Lower lobe of right lung (tissue), 2 donors: ENCODE measurements around the gene EIF4G2. TPM values are rescaled to one million over a fixed set of nuclear protein-coding genes. Genes with fewer than 3 reads are reported as not detected.

ENCODE experiments used
- ATAC-seq, 2 donors: fragments of 200-7000 bp; cut with Tn5 transposase; one replicate each; pipeline ENCODE4 v1.9.1; 2020 to 2022; ENCODE audit warnings: mild to moderate bottlenecking in 2 of 2, moderate library complexity in 2 of 2
- DNase-seq: peaks from one replicate; pipeline ENCODE4 v3.0.0-alpha.2; 2020
- H3K27ac ChIP-seq: fragments of 200-600 bp; one replicate; pipeline ENCODE4 v1.8.0; 2022
- H3K27me3 ChIP-seq: fragments of 200-600 bp; one replicate; pipeline ENCODE4 v1.8.0; 2022; ENCODE audit warnings: low read depth
- H3K36me3 ChIP-seq: fragments of 200-600 bp; one replicate; pipeline ENCODE4 v1.8.0; 2022; ENCODE audit warnings: mild to moderate bottlenecking
- H3K4me1 ChIP-seq: fragments of 200-600 bp; one replicate; pipeline ENCODE4 v1.8.0; 2022
- H3K4me3 ChIP-seq: fragments of 200-600 bp; one replicate; pipeline ENCODE4 v1.8.0; 2022; ENCODE audit warnings: mild to moderate bottlenecking
- H3K9me3 ChIP-seq: fragments of 200-600 bp; one replicate; pipeline ENCODE4 v1.8.0; 2022
- intact Hi-C: fragments of 100-400 bp; cut with DNase I; formaldehyde crosslinking; loops from one replicate; pipeline ENCODE4 v1.11.0; 2022
- total RNA-seq: library from RNA; stranded (reverse); fragmentation: NEBNext Ultra II Directional; extraction: Animal tissue kit (Norgen Biotek cat#: 25700); gene quantifications from one replicate; pipeline ENCODE4 v1.2.1, GENCODE V29; 2021
- TF ChIP-seq, protein P1 (sequence below): fragments of 200-600 bp; IDR thresholded peaks from one replicate; pipeline ENCODE4 v1.8.0; 2022; ENCODE audit warnings: antibody characterized with exemption, mild to moderate bottlenecking
- donor health status: DM: no; HTN: yes; CAD: no; lungs with severe emphysema.

Gene EIF4G2
- total RNA-seq, 1 donor from 2014 or later: 778 TPM

DNA sequence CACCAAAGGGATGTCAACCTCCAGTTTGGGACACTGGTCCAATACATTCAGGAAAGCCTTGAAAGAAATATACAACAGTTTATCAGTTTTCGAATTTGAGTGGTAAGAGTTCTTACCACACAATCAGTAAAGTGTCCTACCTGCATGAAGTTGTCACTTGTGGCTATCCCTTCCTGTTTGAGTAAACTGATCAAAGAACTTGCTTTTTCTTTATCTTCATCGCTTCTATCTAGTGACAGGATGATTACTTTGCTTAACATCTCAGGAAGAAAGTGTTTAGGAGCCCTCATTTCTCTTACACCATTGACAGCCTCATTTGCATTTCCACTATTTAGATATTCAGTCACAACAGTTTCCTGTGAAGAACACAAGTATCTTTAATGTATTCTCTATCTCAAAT is 8.4 kb downstream of the EIF4G2 start:
- no peak for ATAC-seq
- peaks cover 75% of the 10 kb centered on the region for H3K4me1 ChIP-seq
- intact Hi-C loops: loop anchor here (10.0 kb wide), 1 partner anchor 55 kb away; the partner anchor contains the start of gene ZBED5

DNA sequence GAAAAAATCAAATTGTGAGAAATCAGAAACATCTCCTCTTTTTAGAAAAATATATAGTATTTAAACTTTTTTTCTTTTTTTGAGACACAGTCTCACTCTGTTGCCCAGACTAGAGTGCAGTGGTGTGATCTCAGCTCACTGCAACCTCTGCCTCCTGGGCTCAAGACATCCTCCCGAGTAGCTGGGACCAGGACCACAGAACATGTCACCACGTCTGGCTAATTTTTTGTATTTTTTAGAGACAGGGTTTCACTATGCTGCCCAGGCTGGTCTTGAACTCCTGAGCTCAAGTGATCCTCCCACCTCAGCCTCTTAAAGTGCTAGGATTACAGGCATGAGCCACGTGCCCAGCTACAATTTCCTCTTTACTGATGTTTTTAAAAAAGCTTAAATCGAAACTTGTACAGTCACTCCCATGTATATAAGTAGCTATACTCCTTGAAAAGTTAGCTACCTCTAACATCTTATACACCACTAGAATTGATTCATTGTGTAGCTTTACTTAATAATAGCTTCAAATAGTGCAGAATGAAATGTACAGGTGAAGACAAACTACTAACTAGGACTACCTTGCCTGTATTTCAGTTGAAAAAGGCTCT is 10.3 kb downstream of the EIF4G2 start:
- H3K27ac ChIP-seq: no peak overlapping the region
- DNase-seq (no peak), ATAC-seq (no peak)
- peaks cover 83% of the 10 kb centered on the region for H3K36me3 ChIP-seq
- TF ChIP-seq, protein P1, sequence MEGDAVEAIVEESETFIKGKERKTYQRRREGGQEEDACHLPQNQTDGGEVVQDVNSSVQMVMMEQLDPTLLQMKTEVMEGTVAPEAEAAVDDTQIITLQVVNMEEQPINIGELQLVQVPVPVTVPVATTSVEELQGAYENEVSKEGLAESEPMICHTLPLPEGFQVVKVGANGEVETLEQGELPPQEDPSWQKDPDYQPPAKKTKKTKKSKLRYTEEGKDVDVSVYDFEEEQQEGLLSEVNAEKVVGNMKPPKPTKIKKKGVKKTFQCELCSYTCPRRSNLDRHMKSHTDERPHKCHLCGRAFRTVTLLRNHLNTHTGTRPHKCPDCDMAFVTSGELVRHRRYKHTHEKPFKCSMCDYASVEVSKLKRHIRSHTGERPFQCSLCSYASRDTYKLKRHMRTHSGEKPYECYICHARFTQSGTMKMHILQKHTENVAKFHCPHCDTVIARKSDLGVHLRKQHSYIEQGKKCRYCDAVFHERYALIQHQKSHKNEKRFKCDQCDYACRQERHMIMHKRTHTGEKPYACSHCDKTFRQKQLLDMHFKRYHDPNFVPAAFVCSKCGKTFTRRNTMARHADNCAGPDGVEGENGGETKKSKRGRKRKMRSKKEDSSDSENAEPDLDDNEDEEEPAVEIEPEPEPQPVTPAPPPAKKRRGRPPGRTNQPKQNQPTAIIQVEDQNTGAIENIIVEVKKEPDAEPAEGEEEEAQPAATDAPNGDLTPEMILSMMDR: no peak
- intact Hi-C loops: no loop called here
- no peaks in the 10 kb centered on the region for H3K27me3 ChIP-seq
- H3K4me1 ChIP-seq: peaks cover 56% of the 10 kb centered on the region
- H3K4me3 ChIP-seq: no peak overlapping the region
- H3K9me3 ChIP-seq: no peaks in the 10 kb centered on the region

More for the DNA sequence above, 8.4 kb downstream of the EIF4G2 start:
- Histone ChIP-seq H3K9me3 (no peaks in the 10 kb centered on the region), H3K36me3 (peaks cover 100% of the 10 kb centered on the region), H3K27me3 (no peaks in the 10 kb centered on the region), H3K4me3 (no peak overlapping the region), H3K27ac (no peak overlapping the region)
- TF ChIP-seq, protein P1: no peak
- DNase-seq: no peak

DNA sequence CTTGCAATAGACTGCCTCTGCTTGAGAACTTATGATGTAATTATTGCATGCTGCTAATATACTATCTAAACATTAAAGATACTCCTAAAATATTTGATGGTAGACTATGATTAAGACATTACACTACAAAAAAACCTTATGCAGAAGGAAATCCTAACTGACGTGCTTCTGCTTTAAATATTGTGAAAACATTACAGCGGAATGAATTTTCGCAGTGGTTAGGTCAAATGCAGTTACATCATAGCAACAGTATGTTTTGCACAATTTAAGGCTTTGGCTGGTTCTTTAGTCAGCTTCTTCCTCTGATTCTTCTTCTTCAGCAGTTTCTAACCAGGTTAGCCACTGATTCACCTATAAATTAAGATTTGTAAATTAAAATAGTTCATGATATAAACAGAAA is 11.2 kb downstream of the EIF4G2 start:
- ATAC-seq: no peak
- Histone ChIP-seq H3K9me3 (no peaks in the 10 kb centered on the region), H3K27ac (no peak overlapping the region), H3K4me1 (peaks cover 54% of the 10 kb centered on the region), H3K27me3 (no peaks in the 10 kb centered on the region), H3K36me3 (peaks cover 74% of the 10 kb centered on the region), H3K4me3 (no peak overlapping the region)
- DNase-seq: no peak
- TF ChIP-seq, protein P1: no peak
- intact Hi-C loops: no loop called here

DNA sequence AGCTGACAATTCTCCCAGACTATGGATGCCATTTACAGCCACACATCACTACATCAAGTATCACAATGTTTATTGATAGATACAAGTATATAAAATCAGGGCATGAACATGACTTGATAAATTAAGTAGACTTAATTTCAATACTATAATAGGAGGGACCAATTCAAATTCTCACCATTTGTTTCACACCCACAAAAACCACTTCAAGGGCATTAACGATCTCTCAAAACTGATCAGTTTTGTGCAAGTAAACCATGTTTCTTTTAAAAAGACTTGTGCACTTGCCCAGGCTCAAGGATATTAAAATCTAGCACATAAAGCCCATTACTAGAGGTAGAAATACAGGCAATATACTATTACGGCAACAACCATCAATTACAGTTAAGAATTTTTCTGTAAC is 11.7 kb downstream of the EIF4G2 start:
- Histone ChIP-seq H3K9me3 (no peaks in the 10 kb centered on the region), H3K27me3 (no peaks in the 10 kb centered on the region), H3K4me3 (no peak overlapping the region), H3K36me3 (peaks cover 69% of the 10 kb centered on the region), H3K4me1 (peaks cover 54% of the 10 kb centered on the region), H3K27ac (no peak overlapping the region)
- DNase-seq: no peak
- TF ChIP-seq, protein P1: no peak
- no peak for ATAC-seq
- intact Hi-C loops: no loop called here

DNA sequence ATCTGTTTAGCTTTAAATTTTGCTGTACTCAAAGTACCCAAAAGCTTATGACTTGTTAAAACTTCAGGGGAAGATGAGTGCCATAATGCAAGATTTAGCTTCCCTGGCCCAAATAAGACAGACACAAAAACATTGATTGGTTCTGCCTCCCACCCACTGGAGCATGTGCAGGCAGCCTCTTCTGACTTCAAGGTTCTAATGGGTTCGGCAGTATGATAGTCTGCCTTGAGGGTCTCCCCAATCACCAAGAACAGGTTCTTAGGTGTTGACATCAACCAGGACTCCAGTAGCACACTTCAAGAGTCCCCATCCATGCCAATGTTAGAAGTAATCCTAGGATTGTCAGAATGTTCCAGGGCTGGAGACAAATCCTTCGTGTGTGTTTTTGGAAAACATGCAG is 12.5 kb downstream of the EIF4G2 start:
- no peak for ATAC-seq
- no peaks in the 10 kb centered on the region for H3K27me3 ChIP-seq
- H3K9me3 ChIP-seq: no peaks in the 10 kb centered on the region
- H3K36me3 ChIP-seq: peaks cover 60% of the 10 kb centered on the region
- intact Hi-C loops: no loop called here
- H3K4me3 ChIP-seq: no peak overlapping the region
- TF ChIP-seq, protein P1: no peak
- DNase-seq: no peak
- peaks cover 46% of the 10 kb centered on the region for H3K4me1 ChIP-seq
- H3K27ac ChIP-seq: no peak overlapping the region
